Measurements from ENCODE around the gene PIEZO2. TPM values are rescaled to one million over a fixed set of nuclear protein-coding genes. Genes with fewer than 3 reads are reported as not detected.
"Not testable (repeated sequence)": the region's sequence is repeated elsewhere in the genome, so short reads cannot be mapped to it uniquely, and the experiment has no call there.

PIEZO2 gene
- total RNA-seq, 1 experiment from 2014 or later, result 10.7 TPM

DNA sequence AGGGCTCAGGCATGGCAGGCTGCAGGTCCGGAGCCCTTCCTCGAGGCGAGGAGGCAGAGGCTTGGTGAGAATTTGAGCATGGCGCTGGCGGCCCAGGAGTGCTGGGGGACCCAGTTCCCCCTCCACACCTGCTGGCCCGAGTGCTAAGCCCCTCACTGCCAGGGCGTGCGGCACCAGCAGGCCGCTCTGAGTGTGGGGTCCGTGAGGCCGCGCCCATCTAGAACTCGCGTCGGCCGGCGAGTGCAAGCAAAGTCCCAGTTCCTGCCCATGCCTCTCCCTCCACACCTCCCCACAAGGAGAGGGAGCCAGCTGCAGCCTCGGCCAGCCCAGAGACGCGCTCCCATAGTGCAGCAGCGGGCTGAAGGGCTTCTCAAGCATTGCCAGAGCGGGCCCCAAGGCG lies 233.0 kb downstream of the PIEZO2 start:
- no peaks in the 10 kb centered on the region for H3K27me3 Mint-ChIP-seq (ENCODE audit: low read depth)
- peaks cover 16% of the 10 kb centered on the region for H3K36me3 Mint-ChIP-seq
- peaks cover 10% of the 10 kb centered on the region for H3K4me1 Mint-ChIP-seq
- no peak for DNase-seq (ENCODE audit: low spot score)
- POLR2A ChIA-PET, result no interaction called here
- ATAC-seq, result no peak
- peaks cover 20% of the 10 kb centered on the region for H3K9me3 Mint-ChIP-seq
- TF ChIP-seq, protein P1, sequence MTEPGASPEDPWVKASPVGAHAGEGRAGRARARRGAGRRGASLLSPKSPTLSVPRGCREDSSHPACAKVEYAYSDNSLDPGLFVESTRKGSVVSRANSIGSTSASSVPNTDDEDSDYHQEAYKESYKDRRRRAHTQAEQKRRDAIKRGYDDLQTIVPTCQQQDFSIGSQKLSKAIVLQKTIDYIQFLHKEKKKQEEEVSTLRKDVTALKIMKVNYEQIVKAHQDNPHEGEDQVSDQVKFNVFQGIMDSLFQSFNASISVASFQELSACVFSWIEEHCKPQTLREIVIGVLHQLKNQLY (CRISPR knock-in tag; IDR thresholded peaks at IDR 0.05), result no peak
- TF ChIP-seq KAT7 (CRISPR knock-in tag; IDR thresholded peaks at IDR 0.05; ENCODE audit: borderline replicate concordance), result no peak
- TF ChIP-seq, protein P2, sequence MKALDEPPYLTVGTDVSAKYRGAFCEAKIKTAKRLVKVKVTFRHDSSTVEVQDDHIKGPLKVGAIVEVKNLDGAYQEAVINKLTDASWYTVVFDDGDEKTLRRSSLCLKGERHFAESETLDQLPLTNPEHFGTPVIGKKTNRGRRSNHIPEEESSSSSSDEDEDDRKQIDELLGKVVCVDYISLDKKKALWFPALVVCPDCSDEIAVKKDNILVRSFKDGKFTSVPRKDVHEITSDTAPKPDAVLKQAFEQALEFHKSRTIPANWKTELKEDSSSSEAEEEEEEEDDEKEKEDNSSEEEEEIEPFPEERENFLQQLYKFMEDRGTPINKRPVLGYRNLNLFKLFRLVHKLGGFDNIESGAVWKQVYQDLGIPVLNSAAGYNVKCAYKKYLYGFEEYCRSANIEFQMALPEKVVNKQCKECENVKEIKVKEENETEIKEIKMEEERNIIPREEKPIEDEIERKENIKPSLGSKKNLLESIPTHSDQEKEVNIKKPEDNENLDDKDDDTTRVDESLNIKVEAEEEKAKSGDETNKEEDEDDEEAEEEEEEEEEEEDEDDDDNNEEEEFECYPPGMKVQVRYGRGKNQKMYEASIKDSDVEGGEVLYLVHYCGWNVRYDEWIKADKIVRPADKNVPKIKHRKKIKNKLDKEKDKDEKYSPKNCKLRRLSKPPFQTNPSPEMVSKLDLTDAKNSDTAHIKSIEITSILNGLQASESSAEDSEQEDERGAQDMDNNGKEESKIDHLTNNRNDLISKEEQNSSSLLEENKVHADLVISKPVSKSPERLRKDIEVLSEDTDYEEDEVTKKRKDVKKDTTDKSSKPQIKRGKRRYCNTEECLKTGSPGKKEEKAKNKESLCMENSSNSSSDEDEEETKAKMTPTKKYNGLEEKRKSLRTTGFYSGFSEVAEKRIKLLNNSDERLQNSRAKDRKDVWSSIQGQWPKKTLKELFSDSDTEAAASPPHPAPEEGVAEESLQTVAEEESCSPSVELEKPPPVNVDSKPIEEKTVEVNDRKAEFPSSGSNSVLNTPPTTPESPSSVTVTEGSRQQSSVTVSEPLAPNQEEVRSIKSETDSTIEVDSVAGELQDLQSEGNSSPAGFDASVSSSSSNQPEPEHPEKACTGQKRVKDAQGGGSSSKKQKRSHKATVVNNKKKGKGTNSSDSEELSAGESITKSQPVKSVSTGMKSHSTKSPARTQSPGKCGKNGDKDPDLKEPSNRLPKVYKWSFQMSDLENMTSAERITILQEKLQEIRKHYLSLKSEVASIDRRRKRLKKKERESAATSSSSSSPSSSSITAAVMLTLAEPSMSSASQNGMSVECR (CRISPR knock-in tag; IDR thresholded peaks at IDR 0.05; ENCODE audit: borderline replicate concordance), result no peak
- CTCF ChIA-PET, result no interaction called here
- no peak overlapping the region for H3K27ac Mint-ChIP-seq
- no peak overlapping the region for H3K4me3 Mint-ChIP-seq

DNA sequence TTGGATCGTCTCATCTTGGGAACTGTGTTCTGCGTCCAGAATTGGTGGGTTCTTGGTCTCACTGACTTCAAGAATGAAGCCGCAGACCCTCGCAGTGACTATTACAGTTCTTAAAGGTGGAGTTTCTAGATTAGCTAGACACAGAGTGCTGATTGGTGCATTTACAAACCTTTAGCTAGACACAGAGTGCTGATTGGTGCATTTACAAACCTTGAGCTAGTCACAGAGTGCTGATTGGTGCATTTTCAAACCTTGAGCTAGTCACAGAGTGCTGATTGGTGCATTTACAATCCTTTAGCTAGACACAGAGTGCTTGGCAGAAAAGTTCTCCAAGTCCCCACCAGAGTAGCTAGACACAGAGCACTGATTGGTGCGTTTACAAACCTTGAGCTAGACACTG lies 233.6 kb downstream of the PIEZO2 start:
- H3K9me3 Mint-ChIP-seq, result peaks cover 13% of the 10 kb centered on the region
- TF ChIP-seq NFYB (CRISPR knock-in tag; conservative IDR thresholded peaks at IDR 0.05; ENCODE audit: low read depth), result 0 out of 2 replicates have a peak, but pooled peaks have one; percentile 31
- H3K27me3 Mint-ChIP-seq (ENCODE audit: low read depth); H3K27ac Mint-ChIP-seq; POLR2A ChIA-PET; ATAC-seq; CTCF ChIA-PET; H3K36me3 Mint-ChIP-seq; DNase-seq (ENCODE audit: low spot score); H3K4me3 Mint-ChIP-seq; H3K4me1 Mint-ChIP-seq: not testable (repeated sequence)

DNA sequence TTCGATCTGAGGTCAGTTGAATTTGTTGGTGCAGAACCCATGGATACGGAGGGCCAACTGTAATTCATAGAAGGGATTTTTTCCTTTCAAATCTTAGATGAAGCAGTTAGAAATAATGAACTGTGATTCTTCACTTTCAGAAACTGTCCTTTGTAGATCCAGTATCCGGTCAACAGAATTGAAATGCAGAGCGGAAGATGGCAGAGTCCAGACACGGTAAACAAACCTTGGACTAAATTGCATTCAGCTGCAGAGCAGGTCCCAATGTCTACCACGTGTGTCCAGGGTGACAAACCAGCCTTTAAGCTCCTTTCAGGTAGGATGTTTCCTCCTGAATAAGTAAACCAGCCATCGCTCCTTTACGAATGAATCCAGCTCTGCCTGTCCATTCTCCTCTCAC lies 234.8 kb downstream of the PIEZO2 start:
- H3K4me1 Mint-ChIP-seq; H3K4me3 Mint-ChIP-seq; H3K27me3 Mint-ChIP-seq (ENCODE audit: low read depth); H3K27ac Mint-ChIP-seq; ATAC-seq; DNase-seq (ENCODE audit: low spot score); H3K9me3 Mint-ChIP-seq; H3K36me3 Mint-ChIP-seq; POLR2A ChIA-PET; CTCF ChIA-PET: not testable (repeated sequence)

DNA sequence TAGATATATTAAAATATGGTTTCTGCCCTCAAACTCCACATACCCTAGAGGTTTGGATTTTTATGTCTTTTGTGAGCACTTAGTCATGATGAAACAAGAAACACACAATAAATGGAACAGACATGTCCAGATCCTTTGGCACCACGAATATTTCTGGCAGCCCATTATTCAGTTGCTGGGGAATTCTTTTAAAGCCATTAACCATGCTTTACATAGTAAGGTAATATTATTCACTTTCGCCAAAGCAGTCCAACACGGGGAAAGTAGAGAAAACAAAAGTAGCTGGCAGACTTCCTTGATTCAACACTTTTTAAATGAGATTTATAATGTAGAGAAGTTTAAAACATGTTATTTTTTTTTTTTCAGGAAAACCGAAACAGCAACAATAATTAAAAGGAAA lies 235.4 kb downstream of the PIEZO2 start:
- H3K27me3 Mint-ChIP-seq (ENCODE audit: low read depth), result no peaks in the 10 kb centered on the region
- ATAC-seq, result no peak

More for the DNA sequence above, 235.4 kb downstream of the PIEZO2 start:
- no peaks in the 10 kb centered on the region for H3K9me3 Mint-ChIP-seq
- H3K4me1 Mint-ChIP-seq, result no peaks in the 10 kb centered on the region
- no peak overlapping the region for H3K27ac Mint-ChIP-seq
- CTCF ChIA-PET, result no interaction called here
- TF ChIP-seq SMAD3 (CRISPR knock-in tag; IDR thresholded peaks at IDR 0.05; ENCODE audit: borderline replicate concordance) (no peak), TCF7 (CRISPR knock-in tag; IDR thresholded peaks at IDR 0.05; ENCODE audit: low read depth) (no peak), ZNF263 (CRISPR knock-in tag; IDR thresholded peaks at IDR 0.05; ENCODE audit: low read depth) (no peak), IRF2 (CRISPR knock-in tag; IDR thresholded peaks at IDR 0.05; ENCODE audit: borderline replicate concordance, low read depth) (no peak), NFATC4 (CRISPR knock-in tag; IDR thresholded peaks at IDR 0.05) (no peak), SP1 (CRISPR knock-in tag; conservative IDR thresholded peaks at IDR 0.05) (no peak), RELA (CRISPR knock-in tag; IDR thresholded peaks at IDR 0.05; ENCODE audit: borderline replicate concordance) (no peak), NR2C2 (CRISPR knock-in tag; IDR thresholded peaks at IDR 0.05) (no peak)
- TF ChIP-seq, protein P3, sequence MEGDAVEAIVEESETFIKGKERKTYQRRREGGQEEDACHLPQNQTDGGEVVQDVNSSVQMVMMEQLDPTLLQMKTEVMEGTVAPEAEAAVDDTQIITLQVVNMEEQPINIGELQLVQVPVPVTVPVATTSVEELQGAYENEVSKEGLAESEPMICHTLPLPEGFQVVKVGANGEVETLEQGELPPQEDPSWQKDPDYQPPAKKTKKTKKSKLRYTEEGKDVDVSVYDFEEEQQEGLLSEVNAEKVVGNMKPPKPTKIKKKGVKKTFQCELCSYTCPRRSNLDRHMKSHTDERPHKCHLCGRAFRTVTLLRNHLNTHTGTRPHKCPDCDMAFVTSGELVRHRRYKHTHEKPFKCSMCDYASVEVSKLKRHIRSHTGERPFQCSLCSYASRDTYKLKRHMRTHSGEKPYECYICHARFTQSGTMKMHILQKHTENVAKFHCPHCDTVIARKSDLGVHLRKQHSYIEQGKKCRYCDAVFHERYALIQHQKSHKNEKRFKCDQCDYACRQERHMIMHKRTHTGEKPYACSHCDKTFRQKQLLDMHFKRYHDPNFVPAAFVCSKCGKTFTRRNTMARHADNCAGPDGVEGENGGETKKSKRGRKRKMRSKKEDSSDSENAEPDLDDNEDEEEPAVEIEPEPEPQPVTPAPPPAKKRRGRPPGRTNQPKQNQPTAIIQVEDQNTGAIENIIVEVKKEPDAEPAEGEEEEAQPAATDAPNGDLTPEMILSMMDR (IDR thresholded peaks at IDR 0.05), result no peak
- no peak overlapping the region for H3K4me3 Mint-ChIP-seq
- no peak for DNase-seq (ENCODE audit: low spot score)
- POLR2A ChIA-PET, result no interaction called here
- H3K36me3 Mint-ChIP-seq, result no peaks in the 10 kb centered on the region
